A549 (cell line): ENCODE data around the gene TMEM213. TPM values are rescaled to one million over a fixed set of nuclear protein-coding genes. Genes with fewer than 3 reads are reported as not detected.

Experiments
- ATAC-seq, 2 experiments: fragments of 200-7000 bp in 1 of 2; fragments of >200 bp in 1 of 2; cut with Nextera tagmentation in 1 of 2; cut with Tn5 transposase in 1 of 2; 3 replicates each; pipeline versions ENCODE4 v1.8.0 to v1.9.1; 2018 to 2020; ENCODE audit warnings: mild to moderate bottlenecking in 1 of 2, moderate library complexity in 1 of 2
- CTCF ChIA-PET: fragments of 300-600 bp; sonication (Branson Sonifier 250); formaldehyde crosslinking; extraction: SDS; loops from one replicate; lab custom pipeline; 2021; ENCODE audit warnings: antibody characterized with exemption, inconsistent platforms; lab: Yijun Ruan, JAX
- POLR2A ChIA-PET: fragments of 350-600 bp; formaldehyde crosslinking; extraction: SDS; loops from one replicate; lab custom pipeline; 2021; ENCODE audit warnings: antibody characterized with exemption, inconsistent platforms; lab: Yijun Ruan, JAX
- DNase-seq, 2 experiments: peaks; one replicate each; pipeline versions ENCODE4 v3.0.0 to v3.0.0-alpha.2; 2011 to 2016; ENCODE audit warnings: low read depth in 1 of 2, low spot score in 1 of 2
- FAIRE-seq: peaks from 2 replicates; lab custom pipeline; 2011; peaks lifted over from hg19 to GRCh38; lab: Jason Lieb, UNC
- H3K27ac ChIP-seq, 2 experiments: fragments of >200 bp; sonication (Bioruptor Twin); formaldehyde crosslinking; 3 replicates each; pipeline ENCODE4 v1.5.1; 2016 to 2017
- H3K4me1 ChIP-seq: fragments of >200 bp; sonication (Bioruptor Twin); formaldehyde crosslinking; 3 replicates; pipeline ENCODE4 v1.6.1; 2016
- H3K4me2 ChIP-seq: fragments of >200 bp; sonication (Bioruptor Twin); formaldehyde crosslinking; 3 replicates; pipeline ENCODE4 v1.6.1; 2016
- H3K4me3 ChIP-seq: fragments of >200 bp; sonication (Bioruptor Twin); formaldehyde crosslinking; 3 replicates; pipeline ENCODE4 v1.5.1; 2016
- H3K9me3 ChIP-seq: fragments of >200 bp; sonication (Bioruptor Twin); formaldehyde crosslinking; 3 replicates; pipeline ENCODE4 v1.6.1; 2016
- ATOH8 ChIP-seq: fragments of 250-450 bp; sonication (Bioruptor Pico); IDR thresholded peaks from 2 replicates; pipeline ENCODE4 v1.5.0; 2020; ENCODE audit warnings: low read depth, mild to moderate bottlenecking, moderate library complexity
- BHLHE40 ChIP-seq: IDR thresholded peaks from 2 replicates; pipeline ENCODE4 v1.6.1; 2012; ENCODE audit warnings: low read depth, low read length, inconsistent platforms
- CBX2 ChIP-seq: fragments of 200-600 bp; sonication (generic); IDR thresholded peaks from 2 replicates; pipeline ENCODE4 v1.6.1; 2016; ENCODE audit warnings: low read depth, mild to moderate bottlenecking, borderline replicate concordance
- CBX8 ChIP-seq: fragments of 200-600 bp; sonication (generic); IDR thresholded peaks from 2 replicates; pipeline ENCODE4 v1.6.1; 2016
- CEBPB ChIP-seq, 2 experiments: fragments of >200 bp in 1 of 2; sonication (Bioruptor Twin) in 1 of 2; formaldehyde crosslinking in 1 of 2; IDR thresholded peaks; 2 replicates each; pipeline ENCODE4 v1.6.1; 2012 to 2016
- EHF ChIP-seq: fragments of 250-450 bp; sonication (Bioruptor Pico); IDR thresholded peaks from 2 replicates; pipeline ENCODE4 v1.5.0; 2020; ENCODE audit warnings: mild to moderate bottlenecking
- EHMT2 ChIP-seq: fragments of 200-600 bp; sonication (generic); IDR thresholded peaks from 2 replicates; pipeline ENCODE4 v1.6.1; 2016; ENCODE audit warnings: antibody characterized with exemption, low read depth, mild to moderate bottlenecking, moderate library complexity
- ELK1 ChIP-seq: fragments of 150-350 bp; IDR thresholded peaks from 2 replicates; pipeline ENCODE4 v1.6.1; 2014; ENCODE audit warnings: low read depth, mild to moderate bottlenecking, low read length
- EP300 ChIP-seq, 2 experiments: fragments of >200 bp; sonication (Bioruptor Twin); formaldehyde crosslinking; IDR thresholded peaks; 2 replicates in 1 of 2; 3 replicates in 1 of 2; pipeline ENCODE4 v1.6.1; 2016 to 2017
- GATA3 ChIP-seq: IDR thresholded peaks from 2 replicates; pipeline ENCODE4 v1.6.1; 2012; ENCODE audit warnings: borderline replicate concordance
- HEYL ChIP-seq: fragments of 250-450 bp; sonication (Bioruptor Pico); IDR thresholded peaks from 2 replicates; pipeline ENCODE4 v1.8.0; 2021; ENCODE audit warnings: mild to moderate bottlenecking, moderate library complexity
- HOXA7 ChIP-seq: fragments of 250-450 bp; sonication (Bioruptor Pico); IDR thresholded peaks from 2 replicates; pipeline ENCODE4 v1.5.0; 2020; ENCODE audit warnings: mild to moderate bottlenecking, moderate library complexity
- HOXB13 ChIP-seq: fragments of 250-450 bp; sonication (Bioruptor Pico); IDR thresholded peaks from 2 replicates; pipeline ENCODE4 v1.5.0; 2020; ENCODE audit warnings: low read depth, mild to moderate bottlenecking, moderate library complexity
- JUN ChIP-seq, 2 experiments: fragments of >200 bp; sonication (Bioruptor Twin); formaldehyde crosslinking; IDR thresholded peaks; 2 replicates in 1 of 2; 3 replicates in 1 of 2; pipeline ENCODE4 v1.6.1; 2016 to 2017
- KDM5A ChIP-seq: fragments of 200-600 bp; sonication (generic); IDR thresholded peaks from 2 replicates; pipeline ENCODE4 v1.6.1; 2016; ENCODE audit warnings: antibody characterized with exemption, mild to moderate bottlenecking
- MAFK ChIP-seq: fragments of 450-650 bp; IDR thresholded peaks from 2 replicates; pipeline ENCODE4 v1.6.1; 2014; ENCODE audit not compliant: partially characterized antibody
- MAZ ChIP-seq: fragments of 150-350 bp; IDR thresholded peaks from 2 replicates; pipeline ENCODE4 v1.6.1; 2014; ENCODE audit warnings: antibody characterized with exemption, low read depth, low read length, borderline replicate concordance
- MYC ChIP-seq: IDR thresholded peaks from 2 replicates; pipeline ENCODE4 v1.6.1; 2012; ENCODE audit warnings: mild to moderate bottlenecking, inconsistent platforms, low read length, improper control_type of control experiment, borderline replicate concordance
- NR3C1 ChIP-seq: fragments of >200 bp; sonication (Bioruptor Twin); formaldehyde crosslinking; IDR thresholded peaks from 3 replicates; pipeline ENCODE4 v1.6.1; 2017
- PBX3 ChIP-seq: IDR thresholded peaks from 2 replicates; pipeline ENCODE4 v1.6.1; 2012
- POLR2AphosphoS2 ChIP-seq: conservative IDR thresholded peaks from 2 replicates; pipeline ENCODE4 v1.6.1; 2012; ENCODE audit warnings: low read length, improper control_type of control experiment, inconsistent platforms
- RARB ChIP-seq: fragments of 250-450 bp; sonication (Bioruptor Pico); IDR thresholded peaks from 2 replicates; pipeline ENCODE4 v1.8.0; 2021; ENCODE audit warnings: mild to moderate bottlenecking, moderate library complexity
- REST ChIP-seq: fragments of 200-600 bp; sonication (generic); IDR thresholded peaks from 2 replicates; pipeline ENCODE4 v1.6.1; 2016; ENCODE audit warnings: antibody characterized with exemption, mild to moderate bottlenecking, moderate library complexity
- SREBF2 ChIP-seq: fragments of 450-650 bp; IDR thresholded peaks from 2 replicates; pipeline ENCODE4 v1.6.1; 2014; ENCODE audit warnings: mild to moderate bottlenecking, moderate library complexity
- ZFP36 ChIP-seq: fragments of 450-650 bp; IDR thresholded peaks from 2 replicates; pipeline ENCODE4 v1.6.1; 2014; ENCODE audit warnings: borderline replicate concordance; ENCODE audit not compliant: partially characterized antibody
- ZNF302 ChIP-seq: fragments of 250-450 bp; sonication (Bioruptor Pico); IDR thresholded peaks from 2 replicates; pipeline ENCODE4 v1.9.0; 2021; ENCODE audit warnings: inconsistent platforms, mild to moderate bottlenecking, moderate library complexity
- ZSCAN20 ChIP-seq: fragments of 250-450 bp; sonication (Bioruptor Pico); IDR thresholded peaks from 2 replicates; pipeline ENCODE4 v1.8.0; 2022; ENCODE audit warnings: mild to moderate bottlenecking, moderate library complexity
- WGBS: methylation state at CpG from one replicate; pipeline ENCODE4 v1.1.6; 2017; ENCODE audit errors: missing lambda C conversion rate; 5-methylcytosine and 5-hydroxymethylcytosine counted together
- polyA plus RNA-seq, 4 experiments: library from polyadenylated mRNA; depleted of rRNA in 3 of 4; stranded (reverse); fragments of >200 nt; fragmentation: RNase III in 1 of 4; extraction: RNeasy Plus Mini Kit Qiagen cat#74134 plus additional on column Dnase treatment in 1 of 4; gene quantifications; 2 replicates in 3 of 4; 3 replicates in 1 of 4; pipeline ENCODE4 v1.2.3, GENCODE V29; 2011 to 2017

TMEM213 gene
- polyA plus RNA-seq, 2 of the 4 experiments (the other 2 are of a cell fraction): not detected

GRCh38 chr7:138869353-138869752, 71.6 kb downstream of the TMEM213 start:
- Histone ChIP-seq H3K4me3 (no peak overlapping the region), H3K4me1 (peaks cover 26% of the 10 kb centered on the region), H3K4me2 (no peak overlapping the region), H3K27ac (no peak overlapping the region), H3K9me3 (no peaks in the 10 kb centered on the region)
- ATAC-seq (no peak), FAIRE-seq (no peak), DNase-seq (no peak)
- CTCF ChIA-PET: interaction anchor here (1.3 kb wide), 1 partner anchor 131 kb away, joined by 3 read pairs; no protein-coding TSS in a partner anchor
- WGBS: 96% methylated on average over 29 of the region's 30 CpGs
- TF ChIP-seq ZFP36 (no peak), CBX8 (no peak), HOXA7 (CRISPR knock-in tag) (no peak), MYC (no peak), SREBF2 (no peak), POLR2AphosphoS2 (no peak), HEYL (CRISPR knock-in tag) (no peak), ATOH8 (CRISPR knock-in tag) (no peak), ELK1 (no peak), MAZ (no peak), GATA3 (no peak), EHMT2 (no peak), PBX3 (no peak), CEBPB (IDR thresholded peaks at IDR 0.05) (no peak), ZSCAN20 (CRISPR knock-in tag) (no peak)
- POLR2A ChIA-PET: no interaction called here

- DNase-seq: no peak
- H3K4me2 ChIP-seq: no peak overlapping the region
- CTCF ChIA-PET: interaction anchor here (1.5 to 1.7 kb wide), 2 partner anchors 15 to 17 kb away, joined by 3 to 10 read pairs; no protein-coding TSS in a partner anchor
- no peak for FAIRE-seq
- TF ChIP-seq NR3C1: no peak
- TF ChIP-seq HOXB13 (CRISPR knock-in tag): no peak
- no peak for TF ChIP-seq JUN (IDR thresholded peaks at IDR 0.05)
- TF ChIP-seq, all 56 proteins: peak for 0
- WGBS: 94% methylated on average over 21 of the region's 21 CpGs
- Histone ChIP-seq H3K27ac (no peak overlapping the region), H3K9me3 (no peaks in the 10 kb centered on the region), H3K4me1 (peaks cover 22% of the 10 kb centered on the region), H3K4me3 (no peak overlapping the region)
- ATAC-seq: no peak
- POLR2A ChIA-PET: no interaction called here
Observed at GRCh38 chr7:138871065-138871813, 73.4 kb downstream of the TMEM213 start.

GRCh38 chr7:138871814-138872090, 74.0 kb downstream of the TMEM213 start:
- WGBS: 85% methylated on average over 5 of the region's 5 CpGs
- no peak for FAIRE-seq
- no peaks in the 10 kb centered on the region for H3K9me3 ChIP-seq
- no peak overlapping the region for H3K4me3 ChIP-seq
- ATAC-seq: no peak
- ChIA-PET POLR2A (no interaction called here), CTCF (interaction anchor here (1.7 kb wide), 1 partner anchor 15 kb away, joined by 10 read pairs; no protein-coding TSS in a partner anchor)
- no peak for DNase-seq
- H3K27ac ChIP-seq: no peak overlapping the region
- H3K4me1 ChIP-seq: peaks cover 26% of the 10 kb centered on the region
- H3K4me2 ChIP-seq: no peak overlapping the region
- TF ChIP-seq REST (no peak), KDM5A (no peak), ELK1 (no peak), CBX2 (no peak), CBX8 (no peak), BHLHE40 (no peak), EHF (CRISPR knock-in tag) (no peak), HOXB13 (CRISPR knock-in tag) (no peak), CEBPB (IDR thresholded peaks at IDR 0.05) (no peak), ZNF302 (CRISPR knock-in tag) (no peak), HOXA7 (CRISPR knock-in tag) (no peak), EP300 (IDR thresholded peaks at IDR 0.05) (no peak), ZFP36 (no peak), HEYL (CRISPR knock-in tag) (no peak), RARB (CRISPR knock-in tag) (no peak), MAFK (no peak)
